HTR-8/SVneo (cell line): ENCODE measurements around the gene KIAA1671.
A peak's percentile ranks its signal among the peaks of the same experiment; 100 is the strongest.
"Not testable (repeated sequence)": the region's sequence is repeated elsewhere in the genome, so short reads cannot be mapped to it uniquely, and the experiment has no call there.

Source experiments
- DNase-seq: peaks from one replicate; pipeline ENCODE4 v3.0.0; 2011; ENCODE audit warnings: low spot score, mixed read lengths; ENCODE audit not compliant: insufficient read length
- FAIRE-seq: peaks from 2 replicates; lab custom pipeline; 2011; peaks lifted over from hg19 to GRCh38; lab: Jason Lieb, UNC

Gene KIAA1671

DNA sequence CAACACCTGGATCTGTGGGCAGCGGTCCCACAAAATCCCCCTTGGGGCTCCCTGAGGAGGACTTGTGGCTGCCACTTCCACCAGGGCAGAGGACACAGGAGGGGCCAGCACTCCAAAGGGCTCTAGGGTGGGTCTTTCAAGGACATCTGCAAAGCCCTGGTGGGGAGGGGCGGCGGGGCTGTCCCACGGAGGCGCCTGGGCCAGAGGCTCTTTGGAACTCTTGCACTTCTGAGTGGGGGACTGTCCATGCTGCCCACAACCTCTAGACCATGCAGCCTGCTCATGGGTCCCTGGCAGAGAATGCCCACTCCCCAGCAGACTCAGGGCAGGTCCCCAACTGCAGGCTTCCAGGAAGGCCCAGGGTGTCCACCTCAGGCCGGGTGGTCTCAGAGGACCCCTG lies 225.8 kb downstream of the KIAA1671 start:
- DNase-seq, FAIRE-seq: not testable (repeated sequence)

GRCh38 chr22:25178869-25179631 lies 226.5 kb downstream of the KIAA1671 start:
- peak; percentile 80 for FAIRE-seq
- DNase-seq, result not testable (repeated sequence)

DNA sequence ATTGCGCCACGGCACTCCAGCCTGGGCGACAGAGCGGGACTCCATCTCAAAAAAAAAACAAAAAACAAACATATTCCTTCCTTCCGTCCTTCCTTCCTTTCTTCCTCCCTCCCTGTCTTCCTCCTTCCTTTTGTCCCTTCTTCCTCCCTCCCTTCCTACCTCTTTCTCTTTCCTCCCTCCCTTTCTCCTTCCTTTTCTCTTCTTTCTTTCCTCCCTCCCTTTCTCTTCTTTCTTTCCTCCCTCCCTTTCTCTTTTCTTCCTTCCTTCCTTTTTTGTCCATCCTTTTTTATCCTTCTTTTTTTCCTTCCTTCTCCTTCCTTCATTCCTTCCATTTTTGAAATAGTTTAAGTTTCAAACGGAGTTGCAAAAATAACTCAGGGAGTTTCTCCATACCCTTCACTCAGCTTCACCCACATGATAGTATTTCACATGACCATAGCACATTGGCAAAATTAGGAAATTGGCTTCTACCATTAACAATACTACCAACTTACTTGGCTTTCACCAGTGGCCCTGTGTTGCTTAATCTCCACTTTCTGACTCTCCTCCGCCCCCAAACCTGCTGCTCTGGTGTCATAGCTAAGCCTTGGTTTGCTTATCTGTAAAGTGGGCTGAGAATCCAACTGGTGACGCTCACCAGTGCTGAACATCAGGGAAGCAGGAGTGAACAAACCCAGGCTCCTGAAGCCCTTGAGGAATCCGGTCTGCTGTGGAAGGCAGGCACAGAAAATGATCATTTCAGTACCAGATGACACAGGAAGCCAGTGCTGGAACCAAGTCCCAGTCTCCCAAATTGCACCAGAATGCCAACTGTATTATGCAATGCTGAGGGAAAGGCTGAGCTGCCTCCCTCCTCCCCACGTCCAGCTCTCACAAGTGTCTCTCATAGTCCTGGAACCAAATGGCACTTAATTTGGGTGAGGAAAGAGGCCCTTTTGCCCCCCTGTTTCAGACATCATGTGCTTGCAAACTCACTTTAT lies 229.9 kb downstream of the KIAA1671 start:
- FAIRE-seq (no peak), DNase-seq (no peak)

- FAIRE-seq, result no peak
- DNase-seq, result no peak
These were observed 231.6 kb downstream of the KIAA1671 start for GRCh38 chr22:25183949-25184619.

- FAIRE-seq (no peak), DNase-seq (no peak)
These were observed 233.6 kb downstream of the KIAA1671 start for GRCh38 chr22:25186140-25186539.

DNA sequence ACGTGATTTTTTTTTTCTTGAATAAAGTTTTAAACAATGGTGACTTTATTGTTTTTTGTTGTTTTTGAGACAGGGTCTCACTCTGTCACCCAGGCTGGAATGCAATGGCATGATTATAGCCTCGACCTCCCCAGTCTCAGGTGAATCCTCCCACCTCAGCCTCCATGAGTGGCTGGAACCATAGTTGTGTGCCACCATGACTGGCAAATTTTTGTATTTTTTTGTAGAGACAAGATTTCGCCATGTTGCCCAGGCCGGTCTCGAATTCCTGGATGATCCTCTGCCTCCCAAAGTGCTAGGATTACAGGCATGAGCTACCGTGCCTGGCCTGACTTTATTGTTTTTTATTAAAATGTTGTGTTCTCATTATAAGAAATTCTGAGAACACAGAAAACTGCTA lies 235.0 kb downstream of the KIAA1671 start:
- FAIRE-seq (no peak), DNase-seq (no peak)

- DNase-seq (no peak), FAIRE-seq (no peak)
These were observed 239.9 kb downstream of the KIAA1671 start for GRCh38 chr22:25192406-25192805.

DNA sequence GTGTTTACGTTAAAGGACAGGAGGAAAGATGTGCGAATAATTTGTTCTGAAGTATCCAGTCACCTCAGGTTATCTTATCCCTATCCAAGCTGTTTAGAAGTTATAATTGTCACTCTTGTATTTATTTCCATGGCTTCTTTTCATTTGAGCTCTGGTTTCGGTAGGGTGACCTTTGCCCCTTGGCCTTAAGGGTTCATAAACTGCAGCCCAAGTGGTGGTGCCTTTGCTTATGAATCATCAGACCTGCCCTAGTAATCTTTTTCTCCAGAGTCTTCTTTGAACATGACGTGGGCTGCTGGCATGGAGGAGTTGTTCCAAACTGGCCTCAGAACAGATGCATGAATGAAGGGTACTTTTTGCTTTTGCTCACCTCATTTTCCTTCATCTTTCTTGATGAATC lies 240.6 kb downstream of the KIAA1671 start:
- DNase-seq, result no peak
- FAIRE-seq, result no peak

DNA sequence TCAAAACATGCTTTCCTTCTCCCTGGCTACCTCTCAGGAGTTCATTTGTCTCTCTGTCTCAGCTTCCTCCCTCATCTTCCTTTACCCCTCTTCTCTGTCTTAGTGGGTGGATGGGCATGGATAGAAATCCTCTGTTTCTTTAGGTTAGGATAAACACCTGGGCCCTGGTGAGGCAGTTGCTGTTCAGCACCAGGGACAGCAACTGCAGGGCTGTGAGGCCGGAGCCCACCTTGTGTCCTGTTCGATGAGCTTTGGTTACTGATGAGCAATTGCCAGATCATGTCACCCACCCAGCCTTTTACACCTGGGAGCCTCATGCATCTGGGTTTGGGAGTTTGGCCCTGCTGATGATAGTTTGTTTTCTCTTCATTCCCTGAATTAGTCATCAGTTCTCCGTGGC lies 241.0 kb downstream of the KIAA1671 start:
- DNase-seq (no peak), FAIRE-seq (no peak)

- DNase-seq (no peak), FAIRE-seq (no peak)
These were observed 243.8 kb downstream of the KIAA1671 start for GRCh38 chr22:25196326-25196725.

DNA sequence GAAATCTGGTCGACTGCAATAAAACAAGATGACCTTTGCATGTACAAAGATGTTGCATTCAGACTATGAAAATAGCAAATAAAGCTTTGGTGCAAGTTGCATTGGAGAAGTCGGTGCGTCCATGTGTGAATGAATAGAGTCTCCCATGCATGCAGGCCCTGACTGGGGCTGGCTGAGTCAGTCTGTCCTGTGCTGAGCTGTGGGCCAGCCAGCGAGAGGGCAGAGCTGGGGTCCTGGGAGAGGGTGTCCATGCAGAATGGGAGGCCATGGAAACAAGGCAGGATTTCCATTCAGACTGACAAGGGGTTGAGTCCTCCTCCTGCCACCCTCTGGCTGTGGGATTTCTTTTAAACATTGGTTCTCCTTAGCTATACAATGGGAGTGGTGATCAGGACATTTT lies 244.8 kb downstream of the KIAA1671 start:
- no peak for DNase-seq
- FAIRE-seq, result no peak

DNA sequence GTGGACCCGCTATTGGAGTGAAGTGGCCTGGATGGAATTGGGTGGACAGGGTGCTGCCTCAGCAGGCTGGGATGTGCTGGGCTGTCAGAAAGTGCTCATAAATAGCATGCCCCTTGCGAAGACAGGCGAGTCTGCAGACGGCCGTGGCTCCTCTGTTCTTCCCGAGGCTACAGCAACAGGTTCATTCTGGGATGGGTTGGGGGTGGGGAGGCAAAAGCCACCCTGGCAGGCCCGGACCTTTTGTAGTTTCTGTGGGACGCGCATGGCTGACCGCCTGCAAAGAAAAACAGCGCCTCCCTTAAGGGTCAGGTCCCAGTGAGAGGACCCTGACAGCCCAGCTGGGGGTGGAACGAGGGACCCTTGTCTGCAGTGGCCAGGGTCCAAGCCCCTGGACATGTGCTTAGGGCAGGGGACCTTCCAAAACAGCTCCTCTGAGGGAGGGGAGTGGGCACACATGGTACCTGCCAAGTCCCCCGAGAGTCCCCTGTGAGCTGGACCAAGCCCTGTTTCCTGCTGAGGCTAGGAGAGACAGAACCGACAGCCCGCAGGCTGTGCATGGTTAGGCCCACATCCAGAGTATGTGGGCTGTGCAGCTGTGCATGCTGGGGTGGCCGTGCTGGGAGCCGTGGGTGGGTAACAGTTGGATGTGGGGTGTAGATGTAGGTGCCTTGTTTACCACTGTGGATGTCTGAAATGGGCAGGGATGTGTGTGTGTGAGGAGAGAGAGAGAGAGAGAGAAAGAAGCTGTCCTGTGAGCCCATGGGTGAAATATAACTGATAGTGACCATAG lies 247.4 kb downstream of the KIAA1671 start, which contains the start of gene CRYBB3:
TSS of gene CRYBB3 (plus strand) at position 128 of the 790 bp plus-strand sequence. CDS start 1,539 bp downstream, outside the sequence.
- DNase-seq (no peak), FAIRE-seq (no peak)

- no peak for FAIRE-seq
These were observed 248.5 kb downstream of the KIAA1671 start for GRCh38 chr22:25200967-25201366.

GRCh38 chr22:25201557-25202273 lies 249.2 kb downstream of the KIAA1671 start:
- no peak for DNase-seq
- FAIRE-seq, result no peak

More at GRCh38 chr22:25200967-25201366, 248.5 kb downstream of the KIAA1671 start:
- DNase-seq, result no peak

GRCh38 chr22:25202290-25202921 lies 249.9 kb downstream of the KIAA1671 start:
- DNase-seq (peak; percentile 54), FAIRE-seq (no peak)

- DNase-seq (no peak), FAIRE-seq (no peak)
These were observed 250.6 kb downstream of the KIAA1671 start for GRCh38 chr22:25203082-25203481.

- not testable (repeated sequence) for FAIRE-seq, DNase-seq
These were observed 252.0 kb downstream of the KIAA1671 start for GRCh38 chr22:25204547-25204946.

DNA sequence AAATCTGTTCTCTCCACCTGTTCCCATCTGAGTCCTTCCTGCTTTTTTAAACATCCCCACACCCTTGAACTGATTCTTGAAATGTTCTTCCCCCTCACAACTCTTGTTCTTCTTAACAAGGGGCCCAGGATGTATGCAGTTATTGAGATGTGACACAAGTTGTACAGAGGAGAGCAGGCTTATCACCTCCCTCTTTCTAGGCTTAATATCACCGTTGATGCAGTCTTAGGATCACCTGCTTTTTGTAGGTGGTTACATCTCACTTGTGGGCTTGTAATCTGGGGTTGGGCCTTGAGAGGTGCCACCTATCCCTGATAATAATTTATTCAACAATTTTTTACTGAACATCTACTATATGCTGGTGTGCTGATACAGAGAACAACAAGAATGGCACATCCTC lies 253.3 kb downstream of the KIAA1671 start:
- FAIRE-seq (no peak), DNase-seq (no peak)
